ENCODE results near the gene TEAD1.

The TEAD1 gene

GRCh38 chr11:12963051-12963450 lies 288.8 kb downstream of the TEAD1 start:
- no peak overlapping the region for H3K4me3 ChIP-seq (ENCODE audit: low read length)
- H3K9me3 ChIP-seq (replicated peaks; ENCODE audit: insufficient read depth, low read length), result no peaks in the 10 kb centered on the region
- H3K9ac ChIP-seq (ENCODE audit: low read length), result no peak overlapping the region
- no peak overlapping the region for H3K27ac ChIP-seq (ENCODE audit: low read length)
- no peaks in the 10 kb centered on the region for H3K79me2 ChIP-seq (ENCODE audit: low read length)
- H3F3A ChIP-seq (ENCODE audit: insufficient read depth, low read length), result no peaks in the 10 kb centered on the region
- TF ChIP-seq EZH2 (optimal IDR thresholded peaks at IDR 0.05; ENCODE audit: low read depth, low read length) (no peak), CTCF (IDR thresholded peaks at IDR 0.05; ENCODE audit: low read length) (no peak), EZH2phosphoT487 (IDR thresholded peaks at IDR 0.05; ENCODE audit: low read length) (no peak)
- DNase-seq, result no peak
- no peak overlapping the region for H3K4me2 ChIP-seq (ENCODE audit: low read depth, low read length)
- no peaks in the 10 kb centered on the region for H3K4me1 ChIP-seq (ENCODE audit: low read length)
- no peaks in the 10 kb centered on the region for H3K36me3 ChIP-seq (replicated peaks; ENCODE audit: insufficient read depth, low read length)
- H2AFZ ChIP-seq (ENCODE audit: low read length), result no peak overlapping the region
- H3K27me3 ChIP-seq (replicated peaks; ENCODE audit: insufficient read depth, low read length), result no peaks in the 10 kb centered on the region
- H3K9me2 ChIP-seq (replicated peaks; ENCODE audit: insufficient read depth, low read length), result no peaks in the 10 kb centered on the region
- H4K20me1 ChIP-seq (ENCODE audit: insufficient read depth, low read length), result no peaks in the 10 kb centered on the region

GRCh38 chr11:12963792-12964536 lies 289.7 kb downstream of the TEAD1 start:
- H3K9me3 ChIP-seq (replicated peaks; ENCODE audit: insufficient read depth, low read length), result no peaks in the 10 kb centered on the region
- H3F3A ChIP-seq (ENCODE audit: insufficient read depth, low read length), result no peaks in the 10 kb centered on the region
- no peaks in the 10 kb centered on the region for H3K27me3 ChIP-seq (replicated peaks; ENCODE audit: insufficient read depth, low read length)
- no peak overlapping the region for H2AFZ ChIP-seq (ENCODE audit: low read length)
- H4K20me1 ChIP-seq (ENCODE audit: insufficient read depth, low read length), result no peaks in the 10 kb centered on the region
- no peak overlapping the region for H3K27ac ChIP-seq (ENCODE audit: low read length)
- TF ChIP-seq EZH2 (optimal IDR thresholded peaks at IDR 0.05; ENCODE audit: low read depth, low read length) (no peak), EZH2phosphoT487 (IDR thresholded peaks at IDR 0.05; ENCODE audit: low read length) (no peak), CTCF (IDR thresholded peaks at IDR 0.05; ENCODE audit: low read length) (peak; percentile 93)
- H3K9me2 ChIP-seq (replicated peaks; ENCODE audit: insufficient read depth, low read length), result no peaks in the 10 kb centered on the region
- no peaks in the 10 kb centered on the region for H3K79me2 ChIP-seq (ENCODE audit: low read length)
- H3K36me3 ChIP-seq (replicated peaks; ENCODE audit: insufficient read depth, low read length), result no peaks in the 10 kb centered on the region
- no peak overlapping the region for H3K4me2 ChIP-seq (ENCODE audit: low read depth, low read length)
- DNase-seq, result peak; percentile 60
- H3K9ac ChIP-seq (ENCODE audit: low read length), result no peak overlapping the region
- H3K4me1 ChIP-seq (ENCODE audit: low read length), result no peaks in the 10 kb centered on the region
- no peak overlapping the region for H3K4me3 ChIP-seq (ENCODE audit: low read length)

- Histone ChIP-seq H4K20me1 (ENCODE audit: insufficient read depth, low read length) (no peaks in the 10 kb centered on the region), H3K27me3 (replicated peaks; ENCODE audit: insufficient read depth, low read length) (no peaks in the 10 kb centered on the region), H3K79me2 (ENCODE audit: low read length) (no peaks in the 10 kb centered on the region), H3K9me2 (replicated peaks; ENCODE audit: insufficient read depth, low read length) (no peaks in the 10 kb centered on the region), H3K4me2 (ENCODE audit: low read depth, low read length) (no peak overlapping the region), H3K9ac (ENCODE audit: low read length) (no peak overlapping the region), H3K36me3 (replicated peaks; ENCODE audit: insufficient read depth, low read length) (no peaks in the 10 kb centered on the region), H3K27ac (ENCODE audit: low read length) (no peak overlapping the region), H2AFZ (ENCODE audit: low read length) (no peak overlapping the region), H3K9me3 (replicated peaks; ENCODE audit: insufficient read depth, low read length) (no peaks in the 10 kb centered on the region), H3K4me1 (ENCODE audit: low read length) (no peaks in the 10 kb centered on the region), H3F3A (ENCODE audit: insufficient read depth, low read length) (no peaks in the 10 kb centered on the region), H3K4me3 (ENCODE audit: low read length) (no peak overlapping the region)
- no peak for TF ChIP-seq CTCF (IDR thresholded peaks at IDR 0.05; ENCODE audit: low read length)
- no peak for TF ChIP-seq EZH2 (optimal IDR thresholded peaks at IDR 0.05; ENCODE audit: low read depth, low read length)
- no peak for TF ChIP-seq EZH2phosphoT487 (IDR thresholded peaks at IDR 0.05; ENCODE audit: low read length)
- no peak for DNase-seq
These were observed 290.4 kb downstream of the TEAD1 start for GRCh38 chr11:12964650-12965049.
